H9 (cell line): ENCODE results near the gene TPRN. TPM values are rescaled to one million over a fixed set of nuclear protein-coding genes. Genes with fewer than 3 reads are reported as not detected.

ENCODE experiments used
- DNase-seq: peaks from one replicate; pipeline ENCODE4 v3.0.0-alpha.2; 2017
- H2AFZ ChIP-seq: one replicate; pipeline ENCODE4 v1.6.1; 2013; ENCODE audit warnings: mild to moderate bottlenecking, low read length, control low read depth, moderate library complexity
- H2AK5ac ChIP-seq: 2 replicates; pipeline ENCODE4 v1.6.1; 2013; ENCODE audit warnings: low read length, control low read depth, mixed read lengths; ENCODE audit not compliant: insufficient read length
- H2BK120ac ChIP-seq: one replicate; pipeline ENCODE4 v1.6.1; 2013; ENCODE audit warnings: low read depth, mild to moderate bottlenecking, low read length, control low read depth, inconsistent platforms; ENCODE audit not compliant: poor library complexity, severe bottlenecking
- H2BK12ac ChIP-seq: 2 replicates; pipeline ENCODE4 v1.6.1; 2013; ENCODE audit warnings: low read length, control low read depth, mixed read lengths, low read depth; ENCODE audit not compliant: insufficient read length
- H2BK15ac ChIP-seq: 2 replicates; pipeline ENCODE4 v1.6.1; 2013; ENCODE audit warnings: low read depth, low read length, control low read depth
- H2BK20ac ChIP-seq: one replicate; pipeline ENCODE4 v1.6.1; 2013; ENCODE audit warnings: low read depth, mild to moderate bottlenecking, low read length, control low read depth, inconsistent platforms; ENCODE audit not compliant: poor library complexity, severe bottlenecking
- H2BK5ac ChIP-seq: 2 replicates; pipeline ENCODE4 v1.6.1; 2013; ENCODE audit warnings: low read length, control low read depth, mixed read lengths; ENCODE audit not compliant: insufficient read length
- H3K14ac ChIP-seq: 2 replicates; pipeline ENCODE4 v1.6.1; 2013; ENCODE audit warnings: low read length, control low read depth; ENCODE audit not compliant: insufficient read depth
- H3K18ac ChIP-seq: 2 replicates; pipeline ENCODE4 v1.6.1; 2013; ENCODE audit warnings: low read depth, mild to moderate bottlenecking, mixed read lengths, low read length, control low read depth; ENCODE audit not compliant: insufficient read length
- H3K23ac ChIP-seq: 2 replicates; pipeline ENCODE4 v1.6.1; 2013; ENCODE audit warnings: low read length, control low read depth, mixed read lengths, low read depth; ENCODE audit not compliant: insufficient read length
- H3K23me2 ChIP-seq: 2 replicates; pipeline ENCODE4 v1.6.1; 2013; ENCODE audit warnings: low read depth, mild to moderate bottlenecking, mixed read lengths, low read length, control low read depth; ENCODE audit not compliant: insufficient read length, poor library complexity, severe bottlenecking
- H3K27ac ChIP-seq: 2 replicates; pipeline ENCODE4 v1.5.1; 2013; ENCODE audit warnings: low read length, control low read depth, mixed read lengths, low read depth; ENCODE audit not compliant: insufficient read length
- H3K27me3 ChIP-seq: 2 replicates; pipeline ENCODE4 v1.6.1; 2013; ENCODE audit warnings: low read length, control low read depth, inconsistent platforms; ENCODE audit not compliant: insufficient read depth
- H3K4ac ChIP-seq: 2 replicates; pipeline ENCODE4 v1.6.1; 2013; ENCODE audit warnings: low read depth, mild to moderate bottlenecking, control low read depth, inconsistent platforms, low read length, moderate library complexity
- H3K4me1 ChIP-seq: 2 replicates; pipeline ENCODE4 v1.6.1; 2013; ENCODE audit warnings: low read length, control low read depth, inconsistent platforms; ENCODE audit not compliant: insufficient read depth
- H3K4me2 ChIP-seq: 2 replicates; pipeline ENCODE4 v1.6.1; 2013; ENCODE audit warnings: low read length, control low read depth, mixed read lengths; ENCODE audit not compliant: insufficient read length, insufficient read depth
- H3K56ac ChIP-seq: 2 replicates; pipeline ENCODE4 v1.6.1; 2013; ENCODE audit warnings: low read depth, mild to moderate bottlenecking, mixed read lengths, low read length, control low read depth; ENCODE audit not compliant: insufficient read length
- H3K79me1 ChIP-seq: 2 replicates; pipeline ENCODE4 v1.6.1; 2013; ENCODE audit warnings: low read depth, mild to moderate bottlenecking, moderate library complexity, low read length, control low read depth, inconsistent platforms; ENCODE audit not compliant: insufficient read depth, poor library complexity, severe bottlenecking
- H3K79me2 ChIP-seq: 2 replicates; pipeline ENCODE4 v1.6.1; 2013; ENCODE audit warnings: low read length, control low read depth, inconsistent platforms; ENCODE audit not compliant: insufficient read depth
- H3K9ac ChIP-seq: 2 replicates; pipeline ENCODE4 v1.6.1; 2013; ENCODE audit warnings: low read length, control low read depth, mixed read lengths; ENCODE audit not compliant: insufficient read length; ENCODE audit errors: extremely low read depth
- H3K9me3 ChIP-seq: one replicate; pipeline ENCODE4 v1.6.1; 2013; ENCODE audit warnings: low read depth, low read length, inconsistent platforms; ENCODE audit not compliant: control insufficient read depth
- H3T11ph ChIP-seq: one replicate; pipeline ENCODE4 v1.6.1; 2013; ENCODE audit warnings: mild to moderate bottlenecking, low read length, control low read depth, inconsistent platforms
- H4K20me1 ChIP-seq: one replicate; pipeline ENCODE4 v1.6.1; 2013; ENCODE audit not compliant: control insufficient read depth, insufficient read length, insufficient read depth
- H4K5ac ChIP-seq: 2 replicates; pipeline ENCODE4 v1.6.1; 2013; ENCODE audit warnings: low read depth, mild to moderate bottlenecking, mixed read lengths, low read length, control low read depth; ENCODE audit not compliant: insufficient read length
- H4K8ac ChIP-seq: replicated peaks from 2 replicates; pipeline ENCODE4 v1.6.1; 2013; ENCODE audit warnings: low read length, control low read depth, mixed read lengths, low read depth; ENCODE audit not compliant: insufficient read length
- H4K91ac ChIP-seq: 2 replicates; pipeline ENCODE4 v1.6.1; 2013; ENCODE audit warnings: low read depth, mild to moderate bottlenecking, moderate library complexity, mixed read lengths, low read length, control low read depth; ENCODE audit not compliant: insufficient read length
- H3K27ac Mint-ChIP-seq, 3 experiments: 2 replicates in 2 of 3; 3 replicates in 1 of 3; pipeline ENCODE4 v1.8.0; 2020 to 2021; ENCODE audit warnings: mixed read lengths in 3 of 3, mild to moderate bottlenecking in 1 of 3, moderate library complexity in 1 of 3
- H3K27me3 Mint-ChIP-seq: 2 replicates; pipeline ENCODE4 v1.8.0; 2021; ENCODE audit warnings: low read depth, mild to moderate bottlenecking, moderate library complexity, mixed read lengths
- H3K36me3 Mint-ChIP-seq, 3 experiments: 2 replicates in 2 of 3; 3 replicates in 1 of 3; pipeline ENCODE4 v1.8.0; 2020 to 2021; ENCODE audit warnings: low read depth in 3 of 3, mixed read lengths in 3 of 3; ENCODE audit not compliant: insufficient read depth in 1 of 3
- H3K4me1 Mint-ChIP-seq, 2 experiments: 2 replicates each; pipeline ENCODE4 v1.8.0; 2020; ENCODE audit warnings: mixed read lengths in 2 of 2
- H3K4me3 Mint-ChIP-seq, 2 experiments: 2 replicates in 1 of 2; 3 replicates in 1 of 2; pipeline ENCODE4 v1.8.0; 2020 to 2021; ENCODE audit warnings: mild to moderate bottlenecking in 2 of 2, mixed read lengths in 2 of 2, moderate library complexity in 1 of 2
- H3K9me3 Mint-ChIP-seq, 2 experiments: 2 replicates in 1 of 2; 3 replicates in 1 of 2; pipeline ENCODE4 v1.8.0; 2020; ENCODE audit warnings: mild to moderate bottlenecking in 2 of 2, mixed read lengths in 2 of 2, moderate library complexity in 1 of 2
- CTCF ChIP-seq: fragments of 200-600 bp; sonication (generic); conservative IDR thresholded peaks from 3 replicates; pipeline ENCODE4 v1.8.0; 2021; ENCODE audit warnings: antibody characterized with exemption, mild to moderate bottlenecking
- WGBS: extraction: QIAGEN DNeasy Blood & Tissue Kit; methylation state at CpG from one replicate; pipeline ENCODE4 v1.1.7; 2013; ENCODE audit warnings: missing lambda C conversion rate, low lambda C conversion rate, mixed read lengths; ENCODE audit not compliant: insufficient read length; ENCODE audit errors: extremely low coverage; 5-methylcytosine and 5-hydroxymethylcytosine counted together
- total RNA-seq: library from RNA; stranded (reverse); gene quantifications from 2 replicates; pipeline ENCODE4 v1.2.1, GENCODE V29; 2021

The TPRN gene
- total RNA-seq, 1 experiment from 2014 or later = 30.7 TPM

DNA sequence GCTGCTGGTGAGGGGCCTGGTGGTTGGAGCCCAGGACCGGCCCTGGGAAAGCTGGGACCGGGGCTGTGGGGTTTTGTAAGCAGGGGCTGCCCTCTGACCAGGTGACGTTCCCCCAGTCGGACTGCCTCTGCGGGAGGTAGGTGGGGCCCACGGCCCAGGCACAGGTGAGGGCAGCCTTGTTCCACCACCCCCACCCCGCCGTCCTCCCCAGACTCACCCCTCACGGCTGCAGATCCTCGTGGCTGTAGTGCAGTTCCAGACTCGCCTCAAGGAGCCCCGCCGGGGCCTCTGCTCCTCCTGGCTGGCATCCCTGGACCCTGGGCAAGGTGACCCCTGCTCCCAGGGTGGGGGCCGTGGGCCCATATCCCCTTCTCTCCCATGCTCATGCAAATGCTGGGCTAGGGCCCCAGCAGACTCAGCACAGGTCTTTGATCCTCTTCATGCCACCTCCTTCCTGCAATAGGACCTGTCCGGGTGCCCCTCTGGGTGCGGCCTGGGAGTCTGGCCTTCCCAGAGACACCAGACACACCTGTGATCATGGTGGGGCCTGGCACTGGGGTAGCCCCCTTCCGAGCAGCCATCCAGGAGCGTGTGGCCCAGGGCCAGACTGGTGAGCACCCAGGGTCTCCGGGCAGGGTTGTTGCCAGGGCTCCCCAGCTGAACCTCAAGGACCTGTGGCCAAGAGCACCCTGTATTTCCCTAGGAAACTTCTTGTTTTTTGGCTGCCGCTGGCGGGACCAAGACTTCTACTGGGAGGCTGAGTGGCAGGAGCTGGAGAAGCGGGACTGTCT, 14.8 kb upstream of the TPRN start:
- H2BK15ac ChIP-seq = no peak overlapping the region
- H3K79me2 ChIP-seq = no peaks in the 10 kb centered on the region
- Mint-ChIP-seq H3K4me1 (peaks cover 4 to 5% of the 10 kb centered on the region in 2 experiments), H3K27me3 (no peaks in the 10 kb centered on the region), H3K9me3 (no peaks in the 10 kb centered on the region), H3K27ac (no peak overlapping the region), H3K4me3 (no peak overlapping the region), H3K36me3 (peaks cover 3 to 23% (median 10%) of the 10 kb centered on the region in 3 experiments; a peak in 5 of 7 replicates)
- no peak overlapping the region for H2AFZ ChIP-seq
- no peak overlapping the region for H3K14ac ChIP-seq
- no peak overlapping the region for H3K23ac ChIP-seq
- no CpG with 5 or more reads among the region's 22 CpGs for WGBS
- no peak overlapping the region for H2BK5ac ChIP-seq
- no peak overlapping the region for H2BK20ac ChIP-seq
- H3K27me3 ChIP-seq = no peaks in the 10 kb centered on the region
- DNase-seq = no peak
- H4K5ac ChIP-seq = no peak overlapping the region
- H3K79me1 ChIP-seq = no peaks in the 10 kb centered on the region
- H2BK120ac ChIP-seq = no peak overlapping the region
- no peak overlapping the region for H3K4me2 ChIP-seq
- no peak for TF ChIP-seq CTCF
- no peaks in the 10 kb centered on the region for H3K23me2 ChIP-seq
- H3T11ph ChIP-seq = no peak overlapping the region
- no peaks in the 10 kb centered on the region for H3K9me3 ChIP-seq
- H2AK5ac ChIP-seq = no peak overlapping the region
- no peak overlapping the region for H4K8ac ChIP-seq
- no peak overlapping the region for H2BK12ac ChIP-seq
- H3K9ac ChIP-seq = no peak overlapping the region
- H3K56ac ChIP-seq = no peak overlapping the region
- no peaks in the 10 kb centered on the region for H4K20me1 ChIP-seq
- no peak overlapping the region for H4K91ac ChIP-seq
- H3K18ac ChIP-seq = no peak overlapping the region
- no peak overlapping the region for H3K27ac ChIP-seq
- no peaks in the 10 kb centered on the region; the same call in 1 of the 2 replicates for H3K4me1 ChIP-seq
- no peak overlapping the region for H3K4ac ChIP-seq
